ENCODE measurements around the gene TNFRSF8. TPM values are rescaled to one million over a fixed set of nuclear protein-coding genes. Genes with fewer than 3 reads are reported as not detected.
"Not testable (repeated sequence)": the region's sequence is repeated elsewhere in the genome, so short reads cannot be mapped to it uniquely, and the experiment has no call there.

Gene TNFRSF8
- total RNA-seq, 2 donors from 2014 or later, result 0.32 to 4.7 TPM

GRCh38 chr1:12032161-12032621 lies 30.9 kb upstream of the TNFRSF8 start:
- Histone ChIP-seq H3K36me3 (peaks cover 0 to 6% of the 10 kb centered on the region in 2 donors), H3K27ac (no peak overlapping the region)
- intact Hi-C loops (cut with DNase I), result no loop called here

DNA sequence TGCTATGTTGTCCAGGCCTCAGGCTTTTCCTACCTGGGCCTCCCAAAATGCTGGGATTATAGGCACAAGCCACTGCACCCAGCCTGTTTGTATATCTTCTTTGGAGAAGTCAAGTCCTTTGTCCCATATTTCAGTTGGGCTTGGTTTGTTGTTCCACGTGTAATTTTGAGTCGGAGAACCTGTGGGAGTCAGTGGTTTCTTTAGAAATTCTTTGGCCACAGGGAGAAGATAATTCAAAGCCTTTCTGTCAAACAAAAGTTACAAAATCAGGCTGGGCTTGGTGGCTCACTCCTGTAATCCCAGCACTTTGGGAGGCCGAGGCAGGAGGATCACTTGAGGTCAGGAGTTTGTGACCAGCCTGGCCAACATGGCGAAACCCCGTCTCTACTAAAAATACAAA lies 29.7 kb upstream of the TNFRSF8 start:
- H3K4me1 ChIP-seq (replicated peaks); H3K4me3 ChIP-seq; intact Hi-C loops (cut with DNase I); DNase-seq (ENCODE audit: low spot score); H3K27ac ChIP-seq; H3K27me3 ChIP-seq (replicated peaks; ENCODE audit: insufficient read depth); H3K36me3 ChIP-seq; H3K9me3 ChIP-seq: not testable (repeated sequence)
- WGBS, result 93% methylated on average over 5 of the region's 5 CpGs

More at GRCh38 chr1:12032161-12032621, 30.9 kb upstream of the TNFRSF8 start:
- Histone ChIP-seq H3K9me3 (no peaks in the 10 kb centered on the region), H3K4me3 (no peak overlapping the region), H3K27me3 (replicated peaks; ENCODE audit: insufficient read depth) (no peaks in the 10 kb centered on the region), H3K4me1 (replicated peaks) (no peaks in the 10 kb centered on the region)
- TF ChIP-seq POLR2A (IDR thresholded peaks at IDR 0.05), result no peak
- TF ChIP-seq POLR2AphosphoS5 (IDR thresholded peaks at IDR 0.05), result no peak
- WGBS, result 90% methylated on average over 10 of the region's 10 CpGs
- DNase-seq (ENCODE audit: low spot score), result no peak

GRCh38 chr1:12034381-12034801 lies 28.7 kb upstream of the TNFRSF8 start:
- Histone ChIP-seq H3K27ac (no peak overlapping the region), H3K4me1 (replicated peaks) (no peaks in the 10 kb centered on the region), H3K36me3 (peaks cover 0 to 1% of the 10 kb centered on the region in 2 donors), H3K9me3 (no peaks in the 10 kb centered on the region), H3K27me3 (replicated peaks; ENCODE audit: insufficient read depth) (no peaks in the 10 kb centered on the region), H3K4me3 (no peak overlapping the region)
- TF ChIP-seq, protein P1, sequence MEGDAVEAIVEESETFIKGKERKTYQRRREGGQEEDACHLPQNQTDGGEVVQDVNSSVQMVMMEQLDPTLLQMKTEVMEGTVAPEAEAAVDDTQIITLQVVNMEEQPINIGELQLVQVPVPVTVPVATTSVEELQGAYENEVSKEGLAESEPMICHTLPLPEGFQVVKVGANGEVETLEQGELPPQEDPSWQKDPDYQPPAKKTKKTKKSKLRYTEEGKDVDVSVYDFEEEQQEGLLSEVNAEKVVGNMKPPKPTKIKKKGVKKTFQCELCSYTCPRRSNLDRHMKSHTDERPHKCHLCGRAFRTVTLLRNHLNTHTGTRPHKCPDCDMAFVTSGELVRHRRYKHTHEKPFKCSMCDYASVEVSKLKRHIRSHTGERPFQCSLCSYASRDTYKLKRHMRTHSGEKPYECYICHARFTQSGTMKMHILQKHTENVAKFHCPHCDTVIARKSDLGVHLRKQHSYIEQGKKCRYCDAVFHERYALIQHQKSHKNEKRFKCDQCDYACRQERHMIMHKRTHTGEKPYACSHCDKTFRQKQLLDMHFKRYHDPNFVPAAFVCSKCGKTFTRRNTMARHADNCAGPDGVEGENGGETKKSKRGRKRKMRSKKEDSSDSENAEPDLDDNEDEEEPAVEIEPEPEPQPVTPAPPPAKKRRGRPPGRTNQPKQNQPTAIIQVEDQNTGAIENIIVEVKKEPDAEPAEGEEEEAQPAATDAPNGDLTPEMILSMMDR (IDR thresholded peaks at IDR 0.05), result no peak
- TF ChIP-seq POLR2A (IDR thresholded peaks at IDR 0.05) (no peak), POLR2AphosphoS5 (IDR thresholded peaks at IDR 0.05) (no peak)
- no peak for DNase-seq (ENCODE audit: low spot score)
- WGBS, result 75% methylated on average over 7 of the region's 7 CpGs
- intact Hi-C loops (cut with DNase I), result no loop called here

GRCh38 chr1:12035312-12035711 lies 27.8 kb upstream of the TNFRSF8 start:
- intact Hi-C loops (cut with DNase I), result no loop called here
- H3K27me3 ChIP-seq (replicated peaks; ENCODE audit: insufficient read depth), result no peaks in the 10 kb centered on the region
- TF ChIP-seq POLR2A (IDR thresholded peaks at IDR 0.05) (no peak), POLR2AphosphoS5 (IDR thresholded peaks at IDR 0.05) (no peak)
- TF ChIP-seq, protein P1 (IDR thresholded peaks at IDR 0.05), result no peak
- H3K4me3 ChIP-seq, result no peak overlapping the region
- 72% methylated on average over 4 of the region's 4 CpGs for WGBS
- DNase-seq (ENCODE audit: low spot score), result no peak
- no peaks in the 10 kb centered on the region for H3K4me1 ChIP-seq (replicated peaks)
- no peak overlapping the region for H3K27ac ChIP-seq
- no peaks in the 10 kb centered on the region for H3K36me3 ChIP-seq
- no peaks in the 10 kb centered on the region for H3K9me3 ChIP-seq

DNA sequence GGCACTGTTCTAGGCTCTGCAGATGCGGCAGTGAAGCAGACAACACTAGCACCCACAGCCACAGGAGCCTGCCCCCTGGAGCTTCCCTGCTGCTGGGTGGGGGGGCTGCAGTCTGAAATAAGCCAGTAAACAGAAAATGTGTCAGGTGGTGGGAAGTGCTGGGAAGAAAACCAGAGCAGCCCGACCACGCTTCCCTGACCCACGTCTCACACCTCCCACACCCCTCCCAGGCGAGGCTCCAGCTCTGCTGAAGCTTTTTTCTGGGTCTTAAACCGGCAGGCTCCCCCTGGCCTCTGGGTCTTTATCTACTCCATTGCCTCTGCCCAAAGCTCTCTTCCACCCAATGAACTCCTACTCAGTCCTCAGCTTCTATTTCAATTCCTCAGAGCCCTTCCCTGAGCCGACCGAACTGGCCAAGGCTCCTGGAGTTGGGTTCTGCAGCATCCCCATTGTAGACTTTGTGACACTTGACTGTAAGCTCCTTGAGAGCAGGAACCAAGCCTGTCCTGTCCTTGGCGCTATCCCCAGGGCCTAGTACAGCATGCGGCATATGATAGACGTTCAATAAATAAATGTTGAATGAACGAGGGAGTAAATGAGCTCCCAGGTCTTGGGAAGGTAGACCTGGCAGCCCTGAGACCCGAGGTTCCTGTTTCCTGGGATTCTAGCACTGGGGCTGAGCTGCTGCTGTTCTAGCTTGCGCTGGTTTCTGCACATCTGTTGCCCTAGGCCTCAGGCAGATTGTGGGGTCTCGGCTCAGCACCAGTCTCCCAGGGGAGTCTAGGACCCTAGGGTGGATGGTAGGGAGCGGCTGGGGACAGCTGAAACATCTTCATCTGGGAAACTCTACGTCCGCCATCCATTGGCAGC lies 25.4 kb upstream of the TNFRSF8 start:
- Histone ChIP-seq H3K27me3 (replicated peaks; ENCODE audit: insufficient read depth) (no peaks in the 10 kb centered on the region), H3K9me3 (no peaks in the 10 kb centered on the region), H3K4me1 (replicated peaks) (no peaks in the 10 kb centered on the region), H3K36me3 (no peaks in the 10 kb centered on the region), H3K27ac (no peak overlapping the region), H3K4me3 (no peak overlapping the region)
- DNase-seq (ENCODE audit: low spot score), result no peak
- WGBS, result 84% methylated on average over 18 of the region's 18 CpGs
- no peak for TF ChIP-seq POLR2A (IDR thresholded peaks at IDR 0.05)
- no peak for TF ChIP-seq POLR2AphosphoS5 (IDR thresholded peaks at IDR 0.05)
- TF ChIP-seq, protein P1 (IDR thresholded peaks at IDR 0.05), result no peak
- intact Hi-C loops (cut with DNase I), result no loop called here
